Suppressor macrophage treated with lipopolysaccharide for 4 hours (primary cell): ENCODE results near the gene PCDHA4.
"Not testable (repeated sequence)": the region's sequence is repeated elsewhere in the genome, so short reads cannot be mapped to it uniquely, and the experiment has no call there.

Source experiments
- DNase-seq: peaks from one replicate; pipeline ENCODE4 v3.0.0-alpha.2; 2020

PCDHA4 gene

GRCh38 chr5:140822281-140822629, 15.4 kb downstream of the PCDHA4 start:
- no peak for DNase-seq

GRCh38 chr5:140822969-140823368, 16.1 kb downstream of the PCDHA4 start:
- not testable (repeated sequence) for DNase-seq

- DNase-seq, result no peak
Measured at GRCh38 chr5:140823475-140823874, 16.6 kb downstream of the PCDHA4 start.

DNA sequence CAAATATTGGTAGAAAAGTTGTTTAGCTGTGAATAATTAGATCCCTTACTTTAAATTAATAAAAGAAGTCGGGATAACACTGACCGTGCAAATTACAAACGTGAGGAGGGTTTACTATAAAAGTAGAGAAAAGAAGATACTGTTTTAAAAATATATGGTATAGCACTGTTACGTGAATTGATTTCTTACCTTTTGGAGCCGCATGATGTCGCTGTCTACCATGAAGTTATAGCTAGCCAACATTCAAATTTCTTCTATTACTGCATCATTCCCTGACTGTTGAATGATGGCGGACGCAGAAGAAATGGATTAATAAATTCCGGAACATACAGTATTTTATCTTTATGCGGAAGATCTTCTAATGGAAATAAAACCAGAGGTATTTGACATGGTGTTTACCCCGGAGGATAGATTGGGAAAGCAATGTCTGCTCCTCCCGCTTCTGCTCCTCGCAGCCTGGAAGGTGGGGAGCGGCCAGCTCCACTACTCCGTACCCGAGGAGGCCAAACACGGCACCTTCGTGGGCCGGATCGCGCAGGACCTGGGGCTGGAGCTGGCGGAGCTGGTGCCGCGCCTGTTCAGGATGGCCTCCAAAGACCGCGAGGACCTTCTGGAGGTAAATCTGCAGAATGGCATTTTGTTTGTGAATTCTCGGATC, 21.0 kb downstream of the PCDHA4 start, which contains the start of gene PCDHA6:
TSS of gene PCDHA6 (plus strand) at position 257 of the 658 bp plus-strand sequence. CDS start at position 389, 132 bp downstream.
- DNase-seq, result no peak

GRCh38 chr5:140828362-140828737, 21.5 kb downstream of the PCDHA4 start:
- no peak for DNase-seq

- not testable (repeated sequence) for DNase-seq
Measured at GRCh38 chr5:140829511-140830501, 22.9 kb downstream of the PCDHA4 start.

GRCh38 chr5:140833993-140834392, 27.1 kb downstream of the PCDHA4 start, which contains the start of gene PCDHA7:
Gene PCDHA7 (plus strand): TSS chr5:140834269. CDS start chr5:140834384, 115 bp downstream.
- DNase-seq, result no peak

- DNase-seq, result not testable (repeated sequence)
Measured at GRCh38 chr5:140834439-140835008, 27.7 kb downstream of the PCDHA4 start.

DNA sequence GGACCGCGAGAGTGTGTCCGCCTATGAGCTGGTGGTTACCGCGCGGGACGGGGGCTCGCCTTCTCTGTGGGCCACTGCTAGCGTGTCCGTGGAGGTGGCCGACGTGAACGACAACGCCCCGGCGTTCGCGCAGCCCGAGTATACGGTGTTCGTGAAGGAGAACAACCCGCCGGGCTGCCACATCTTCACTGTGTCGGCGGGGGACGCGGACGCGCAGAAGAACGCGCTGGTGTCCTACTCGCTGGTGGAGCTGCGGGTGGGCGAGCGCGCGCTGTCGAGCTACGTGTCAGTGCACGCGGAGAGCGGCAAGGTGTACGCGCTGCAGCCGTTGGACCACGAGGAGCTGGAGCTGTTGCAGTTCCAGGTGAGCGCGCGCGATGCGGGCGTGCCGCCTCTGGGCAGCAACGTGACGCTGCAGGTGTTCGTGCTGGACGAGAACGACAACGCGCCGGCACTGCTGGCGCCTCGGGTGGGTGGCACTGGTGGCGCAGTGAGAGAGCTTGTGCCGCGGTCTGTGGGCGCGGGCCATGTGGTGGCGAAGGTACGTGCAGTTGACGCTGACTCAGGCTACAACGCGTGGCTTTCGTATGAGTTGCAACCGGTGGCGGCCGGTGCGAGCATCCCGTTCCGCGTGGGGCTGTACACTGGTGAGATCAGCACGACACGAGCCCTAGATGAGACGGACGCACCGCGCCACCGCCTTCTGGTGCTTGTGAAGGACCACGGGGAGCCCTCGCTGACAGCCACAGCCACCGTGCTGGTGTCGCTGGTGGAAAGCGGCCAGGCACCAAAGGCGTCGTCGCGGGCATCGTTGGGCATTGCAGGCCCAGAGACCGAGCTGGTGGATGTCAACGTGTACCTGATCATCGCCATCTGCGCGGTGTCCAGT, 29.0 kb downstream of the PCDHA4 start:
- DNase-seq, result no peak

GRCh38 chr5:140840978-140841962, 34.4 kb downstream of the PCDHA4 start, which contains the start of gene PCDHA8:
Gene PCDHA8 (plus strand): TSS chr5:140841187. CDS start chr5:140841322, 135 bp downstream.
- DNase-seq, result no peak

DNA sequence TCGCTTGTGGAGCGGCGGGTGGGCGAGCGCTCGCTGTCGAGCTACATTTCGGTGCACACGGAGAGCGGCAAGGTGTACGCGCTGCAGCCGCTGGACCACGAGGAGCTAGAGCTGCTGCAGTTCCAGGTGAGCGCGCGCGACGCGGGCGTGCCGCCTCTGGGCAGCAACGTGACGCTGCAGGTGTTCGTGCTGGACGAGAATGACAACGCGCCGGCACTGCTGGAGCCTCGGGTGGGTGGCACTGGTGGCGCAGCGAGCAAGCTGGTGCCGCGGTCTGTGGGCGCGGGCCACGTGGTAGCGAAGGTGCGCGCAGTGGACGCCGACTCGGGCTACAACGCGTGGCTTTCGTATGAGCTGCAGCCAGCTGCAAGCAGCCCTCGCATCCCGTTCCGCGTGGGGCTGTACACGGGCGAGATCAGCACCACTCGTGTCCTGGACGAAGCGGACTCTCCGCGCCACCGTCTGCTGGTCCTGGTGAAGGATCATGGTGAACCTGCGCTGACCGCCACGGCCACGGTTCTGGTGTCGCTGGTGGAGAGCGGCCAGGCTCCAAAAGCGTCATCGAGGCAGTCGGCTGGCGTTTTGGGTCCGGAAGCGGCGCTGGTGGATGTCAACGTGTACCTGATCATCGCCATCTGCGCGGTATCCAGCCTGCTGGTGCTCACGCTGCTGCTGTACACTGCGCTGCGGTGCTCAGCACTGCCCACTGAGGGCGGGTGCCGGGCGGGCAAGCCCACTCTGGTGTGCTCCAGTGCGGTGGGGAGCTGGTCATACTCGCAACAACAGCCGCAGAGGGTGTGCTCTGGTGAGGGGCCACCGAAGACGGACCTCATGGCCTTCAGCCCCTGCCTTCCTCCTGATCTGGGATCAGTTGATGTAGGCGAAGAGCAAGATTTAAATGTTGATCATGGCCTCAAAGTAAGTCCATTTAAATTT, 36.2 kb downstream of the PCDHA4 start:
- DNase-seq, result no peak

- not testable (repeated sequence) for DNase-seq
Measured at GRCh38 chr5:140848139-140849102, 41.6 kb downstream of the PCDHA4 start, which contains the start of gene PCDHA9. Gene PCDHA9 (plus strand): TSS chr5:140848382. CDS start chr5:140848496, 114 bp downstream.

DNA sequence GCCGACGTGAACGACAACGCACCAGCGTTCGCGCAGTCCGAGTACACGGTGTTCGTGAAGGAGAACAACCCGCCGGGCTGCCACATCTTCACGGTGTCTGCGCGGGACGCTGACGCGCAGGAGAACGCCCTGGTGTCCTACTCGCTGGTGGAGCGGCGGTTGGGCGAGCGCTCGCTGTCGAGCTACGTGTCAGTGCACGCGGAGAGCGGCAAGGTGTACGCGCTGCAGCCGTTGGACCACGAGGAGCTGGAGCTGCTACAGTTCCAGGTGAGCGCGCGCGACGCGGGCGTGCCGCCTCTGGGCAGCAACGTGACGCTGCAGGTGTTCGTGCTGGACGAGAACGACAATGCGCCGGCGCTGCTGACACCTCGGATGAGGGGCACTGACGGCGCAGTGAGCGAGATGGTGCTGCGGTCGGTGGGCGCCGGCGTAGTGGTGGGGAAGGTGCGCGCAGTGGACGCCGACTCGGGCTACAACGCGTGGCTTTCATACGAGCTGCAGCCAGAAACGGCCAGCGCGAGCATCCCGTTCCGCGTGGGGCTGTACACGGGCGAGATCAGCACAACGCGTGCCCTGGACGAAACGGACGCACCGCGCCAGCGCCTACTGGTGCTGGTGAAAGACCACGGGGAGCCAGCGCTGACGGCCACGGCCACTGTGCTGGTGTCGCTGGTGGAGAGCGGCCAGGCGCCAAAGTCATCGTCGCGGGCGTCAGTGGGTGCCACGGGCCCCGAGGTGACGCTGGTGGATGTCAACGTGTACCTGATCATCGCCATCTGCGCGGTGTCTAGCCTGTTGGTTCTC, 43.2 kb downstream of the PCDHA4 start:
- DNase-seq, result not testable (repeated sequence)

GRCh38 chr5:140855772-140856674, 49.2 kb downstream of the PCDHA4 start, which contains the start of gene PCDHA10:
Gene PCDHA10 (plus strand): TSS chr5:140855897. CDS start chr5:140856049, 152 bp downstream.
- no peak for DNase-seq

DNA sequence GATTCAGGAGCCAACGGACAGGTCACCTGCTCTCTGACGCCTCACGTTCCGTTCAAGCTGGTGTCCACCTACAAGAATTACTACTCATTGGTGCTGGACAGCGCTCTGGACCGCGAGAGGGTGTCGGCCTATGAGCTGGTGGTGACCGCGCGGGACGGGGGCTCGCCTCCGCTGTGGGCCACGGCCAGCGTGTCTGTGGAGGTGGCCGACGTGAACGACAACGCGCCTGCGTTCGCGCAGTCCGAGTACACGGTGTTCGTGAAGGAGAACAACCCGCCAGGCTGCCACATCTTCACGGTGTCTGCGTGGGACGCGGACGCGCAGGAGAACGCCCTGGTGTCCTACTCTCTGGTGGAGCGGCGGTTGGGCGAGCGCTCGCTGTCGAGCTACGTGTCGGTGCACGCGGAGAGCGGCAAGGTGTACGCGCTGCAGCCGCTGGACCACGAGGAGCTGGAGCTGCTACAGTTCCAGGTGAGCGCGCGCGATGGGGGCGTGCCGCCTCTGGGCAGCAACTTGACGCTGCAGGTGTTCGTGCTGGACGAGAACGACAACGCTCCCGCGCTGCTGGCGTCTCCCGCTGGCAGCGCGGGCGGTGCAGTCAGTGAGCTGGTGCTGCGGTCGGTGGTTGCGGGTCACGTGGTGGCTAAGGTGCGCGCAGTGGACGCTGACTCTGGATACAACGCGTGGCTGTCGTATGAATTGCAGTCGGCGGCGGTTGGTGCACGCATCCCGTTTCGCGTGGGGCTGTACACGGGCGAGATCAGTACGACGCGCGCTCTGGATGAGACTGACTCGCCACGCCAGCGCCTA, 50.5 kb downstream of the PCDHA4 start:
- DNase-seq, result no peak

- no peak for DNase-seq
Measured at GRCh38 chr5:140857987-140858240, 51.0 kb downstream of the PCDHA4 start.
